ENCODE results near the gene AGFG1.

The AGFG1 gene

GRCh38 chr2:227509824-227510619 lies 38.1 kb downstream of the AGFG1 start:
- no peak for TF ChIP-seq CTCF (IDR thresholded peaks at IDR 0.05; ENCODE audit: extremely low read depth, insufficient read depth, missing control alignments)
- no peak for DNase-seq (ENCODE audit: low spot score)
- in situ Hi-C loops (cut with MboI; ENCODE audit: low pct_unique_long_range_greater_than_20kb, low sequenced_read_pairs, unreplicated experiment), result no loop called here

GRCh38 chr2:227510620-227510958 lies 38.6 kb downstream of the AGFG1 start:
- DNase-seq (ENCODE audit: low spot score), result no peak
- in situ Hi-C loops (cut with MboI; ENCODE audit: low pct_unique_long_range_greater_than_20kb, low sequenced_read_pairs, unreplicated experiment), result no loop called here

GRCh38 chr2:227511239-227511930 lies 39.4 kb downstream of the AGFG1 start:
- no peak for TF ChIP-seq CTCF (IDR thresholded peaks at IDR 0.05; ENCODE audit: extremely low read depth, insufficient read depth, missing control alignments)
- in situ Hi-C loops (cut with MboI; ENCODE audit: low pct_unique_long_range_greater_than_20kb, low sequenced_read_pairs, unreplicated experiment), result no loop called here
- no peak for DNase-seq (ENCODE audit: low spot score)

More at GRCh38 chr2:227510620-227510958, 38.6 kb downstream of the AGFG1 start:
- TF ChIP-seq CTCF (IDR thresholded peaks at IDR 0.05; ENCODE audit: extremely low read depth, insufficient read depth, missing control alignments), result no peak

GRCh38 chr2:227511955-227512354 lies 40.0 kb downstream of the AGFG1 start:
- no peak for TF ChIP-seq CTCF (IDR thresholded peaks at IDR 0.05; ENCODE audit: extremely low read depth, insufficient read depth, missing control alignments)
- in situ Hi-C loops (cut with MboI; ENCODE audit: low pct_unique_long_range_greater_than_20kb, low sequenced_read_pairs, unreplicated experiment), result no loop called here
- DNase-seq (ENCODE audit: low spot score), result no peak

GRCh38 chr2:227513113-227513512 lies 41.2 kb downstream of the AGFG1 start:
- no peak for TF ChIP-seq CTCF (IDR thresholded peaks at IDR 0.05; ENCODE audit: extremely low read depth, insufficient read depth, missing control alignments)
- no peak for DNase-seq (ENCODE audit: low spot score)
- in situ Hi-C loops (cut with MboI; ENCODE audit: low pct_unique_long_range_greater_than_20kb, low sequenced_read_pairs, unreplicated experiment), result no loop called here

- in situ Hi-C loops (cut with MboI; ENCODE audit: low pct_unique_long_range_greater_than_20kb, low sequenced_read_pairs, unreplicated experiment), result no loop called here
Observed at GRCh38 chr2:227515742-227516141, 43.8 kb downstream of the AGFG1 start.

More at GRCh38 chr2:227515742-227516141, 43.8 kb downstream of the AGFG1 start:
- no peak for TF ChIP-seq CTCF (IDR thresholded peaks at IDR 0.05; ENCODE audit: extremely low read depth, insufficient read depth, missing control alignments)
- no peak for DNase-seq (ENCODE audit: low spot score)
